ENCODE measurements around the gene PALB2. TPM values are rescaled to one million over a fixed set of nuclear protein-coding genes. Genes with fewer than 3 reads are reported as not detected.

The PALB2 gene
- polyA plus RNA-seq, 2 donors: 8.1 to 11.8 TPM

- Histone ChIP-seq H3K27me3 (ENCODE audit: control insufficient read depth in 1 of 2, insufficient read depth in 2 of 2, low read length in 2 of 2) (no peaks in the 10 kb centered on the region), H3K27ac (ENCODE audit: low read depth in 2 of 2, low read length in 1 of 2) (no peak overlapping the region), H3K4me1 (ENCODE audit: control insufficient read depth in 2 of 2, insufficient read depth in 2 of 2, low read length in 1 of 2) (peaks cover 5 to 7% of the 10 kb centered on the region in 2 donors), H3K36me3 (ENCODE audit: control insufficient read depth in 2 of 2, insufficient read depth in 2 of 2, low read length in 1 of 2) (peaks cover 9 to 13% of the 10 kb centered on the region in 2 donors), H3K4me3 (ENCODE audit: low read depth in 1 of 2, low read length in 2 of 2) (no peak overlapping the region), H3K9me3 (ENCODE audit: control insufficient read depth in 2 of 2, insufficient read depth in 1 of 2, low read depth in 1 of 2, low read length in 1 of 2) (no peaks in the 10 kb centered on the region)
- WGBS, 2 donors: 62 to 94% methylated on average over 2 of the region's 2 CpGs
Measured at GRCh38 chr16:23676924-23677480, 35.9 kb upstream of the PALB2 start.

- 71 to 73% methylated on average over 8 of the region's 8 CpGs for WGBS, 2 donors
- peaks cover under 1 to 2% of the 10 kb centered on the region in 2 donors for H3K4me1 ChIP-seq (ENCODE audit: control insufficient read depth in 2 of 2, insufficient read depth in 2 of 2, low read length in 1 of 2)
- no peaks in the 10 kb centered on the region for H3K27me3 ChIP-seq (ENCODE audit: control insufficient read depth in 1 of 2, insufficient read depth in 2 of 2, low read length in 2 of 2)
- H3K4me3 ChIP-seq (ENCODE audit: low read depth in 1 of 2, low read length in 2 of 2): no peak overlapping the region
- peaks cover 14% of the 10 kb centered on the region in 2 donors for H3K36me3 ChIP-seq (ENCODE audit: control insufficient read depth in 2 of 2, insufficient read depth in 2 of 2, low read length in 1 of 2)
- no peaks in the 10 kb centered on the region for H3K9me3 ChIP-seq (ENCODE audit: control insufficient read depth in 2 of 2, insufficient read depth in 1 of 2, low read depth in 1 of 2, low read length in 1 of 2)
- no peak overlapping the region for H3K27ac ChIP-seq (ENCODE audit: low read depth in 2 of 2, low read length in 1 of 2)
Measured at GRCh38 chr16:23673971-23674614, 33.0 kb upstream of the PALB2 start.

- H3K9me3 ChIP-seq (ENCODE audit: control insufficient read depth in 2 of 2, insufficient read depth in 1 of 2, low read depth in 1 of 2, low read length in 1 of 2): no peaks in the 10 kb centered on the region
- H3K27me3 ChIP-seq (ENCODE audit: control insufficient read depth in 1 of 2, insufficient read depth in 2 of 2, low read length in 2 of 2): no peaks in the 10 kb centered on the region
- peaks cover 21 to 30% of the 10 kb centered on the region in 2 donors for H3K36me3 ChIP-seq (ENCODE audit: control insufficient read depth in 2 of 2, insufficient read depth in 2 of 2, low read length in 1 of 2)
- H3K4me3 ChIP-seq (ENCODE audit: low read depth in 1 of 2, low read length in 2 of 2): no peak overlapping the region
- H3K27ac ChIP-seq (ENCODE audit: low read depth in 2 of 2, low read length in 1 of 2): no peak overlapping the region
- WGBS, 2 donors: 88 to 95% methylated on average over 4 of the region's 4 CpGs
- no peaks in the 10 kb centered on the region for H3K4me1 ChIP-seq (ENCODE audit: control insufficient read depth in 2 of 2, insufficient read depth in 2 of 2, low read length in 1 of 2)
Measured at GRCh38 chr16:23670137-23670776, 29.1 kb upstream of the PALB2 start.

GRCh38 chr16:23668873-23669272, 27.8 kb upstream of the PALB2 start:
- H3K4me1 ChIP-seq (ENCODE audit: control insufficient read depth in 2 of 2, insufficient read depth in 2 of 2, low read length in 1 of 2): no peaks in the 10 kb centered on the region
- H3K4me3 ChIP-seq (ENCODE audit: low read depth in 1 of 2, low read length in 2 of 2): no peak overlapping the region
- no peaks in the 10 kb centered on the region for H3K27me3 ChIP-seq (ENCODE audit: control insufficient read depth in 1 of 2, insufficient read depth in 2 of 2, low read length in 2 of 2)
- no peaks in the 10 kb centered on the region for H3K9me3 ChIP-seq (ENCODE audit: control insufficient read depth in 2 of 2, insufficient read depth in 1 of 2, low read depth in 1 of 2, low read length in 1 of 2)
- peaks cover 21 to 36% of the 10 kb centered on the region in 2 donors for H3K36me3 ChIP-seq (ENCODE audit: control insufficient read depth in 2 of 2, insufficient read depth in 2 of 2, low read length in 1 of 2)
- H3K27ac ChIP-seq (ENCODE audit: low read depth in 2 of 2, low read length in 1 of 2): no peak overlapping the region
- WGBS, 2 donors: 89 to 96% methylated on average over 4 of the region's 4 CpGs

GRCh38 chr16:23668225-23668624, 27.1 kb upstream of the PALB2 start:
- 69 to 89% methylated on average over 1 of the region's 1 CpG for WGBS, 2 donors

GRCh38 chr16:23667355-23667659, 26.2 kb upstream of the PALB2 start:
- no peak overlapping the region for H3K27ac ChIP-seq (ENCODE audit: low read depth in 2 of 2, low read length in 1 of 2)
- no peaks in the 10 kb centered on the region for H3K27me3 ChIP-seq (ENCODE audit: control insufficient read depth in 1 of 2, insufficient read depth in 2 of 2, low read length in 2 of 2)
- H3K36me3 ChIP-seq (ENCODE audit: control insufficient read depth in 2 of 2, insufficient read depth in 2 of 2, low read length in 1 of 2): peaks cover 19 to 35% of the 10 kb centered on the region in 2 donors
- no peaks in the 10 kb centered on the region for H3K9me3 ChIP-seq (ENCODE audit: control insufficient read depth in 2 of 2, insufficient read depth in 1 of 2, low read depth in 1 of 2, low read length in 1 of 2)
- 97 to 98% methylated on average over 6 of the region's 6 CpGs for WGBS, 2 donors
- no peaks in the 10 kb centered on the region for H3K4me1 ChIP-seq (ENCODE audit: control insufficient read depth in 2 of 2, insufficient read depth in 2 of 2, low read length in 1 of 2)
- H3K4me3 ChIP-seq (ENCODE audit: low read depth in 1 of 2, low read length in 2 of 2): no peak overlapping the region

More at GRCh38 chr16:23668225-23668624, 27.1 kb upstream of the PALB2 start:
- Histone ChIP-seq H3K27ac (ENCODE audit: low read depth in 2 of 2, low read length in 1 of 2) (no peak overlapping the region), H3K9me3 (ENCODE audit: control insufficient read depth in 2 of 2, insufficient read depth in 1 of 2, low read depth in 1 of 2, low read length in 1 of 2) (no peaks in the 10 kb centered on the region), H3K4me1 (ENCODE audit: control insufficient read depth in 2 of 2, insufficient read depth in 2 of 2, low read length in 1 of 2) (no peaks in the 10 kb centered on the region), H3K4me3 (ENCODE audit: low read depth in 1 of 2, low read length in 2 of 2) (no peak overlapping the region), H3K27me3 (ENCODE audit: control insufficient read depth in 1 of 2, insufficient read depth in 2 of 2, low read length in 2 of 2) (no peaks in the 10 kb centered on the region), H3K36me3 (ENCODE audit: control insufficient read depth in 2 of 2, insufficient read depth in 2 of 2, low read length in 1 of 2) (peaks cover 20 to 37% of the 10 kb centered on the region in 2 donors)

- Histone ChIP-seq H3K27me3 (ENCODE audit: control insufficient read depth in 1 of 2, insufficient read depth in 2 of 2, low read length in 2 of 2) (no peaks in the 10 kb centered on the region), H3K4me3 (ENCODE audit: low read depth in 1 of 2, low read length in 2 of 2) (no peak overlapping the region), H3K9me3 (ENCODE audit: control insufficient read depth in 2 of 2, insufficient read depth in 1 of 2, low read depth in 1 of 2, low read length in 1 of 2) (no peaks in the 10 kb centered on the region), H3K36me3 (ENCODE audit: control insufficient read depth in 2 of 2, insufficient read depth in 2 of 2, low read length in 1 of 2) (peaks cover 22 to 33% of the 10 kb centered on the region in 2 donors), H3K27ac (ENCODE audit: low read depth in 2 of 2, low read length in 1 of 2) (no peak overlapping the region), H3K4me1 (ENCODE audit: control insufficient read depth in 2 of 2, insufficient read depth in 2 of 2, low read length in 1 of 2) (no peaks in the 10 kb centered on the region)
- WGBS, 2 donors: 91 to 95% methylated on average over 7 of the region's 7 CpGs
Measured at GRCh38 chr16:23666571-23667354, 25.7 kb upstream of the PALB2 start.

- H3K36me3 ChIP-seq (ENCODE audit: control insufficient read depth in 2 of 2, insufficient read depth in 2 of 2, low read length in 1 of 2): peaks cover 12 to 33% of the 10 kb centered on the region in 2 donors
- WGBS, 2 donors: 86 to 87% methylated on average over 2 of the region's 2 CpGs
- no peak overlapping the region for H3K27ac ChIP-seq (ENCODE audit: low read depth in 2 of 2, low read length in 1 of 2)
- no peaks in the 10 kb centered on the region for H3K4me1 ChIP-seq (ENCODE audit: control insufficient read depth in 2 of 2, insufficient read depth in 2 of 2, low read length in 1 of 2)
- no peak overlapping the region for H3K4me3 ChIP-seq (ENCODE audit: low read depth in 1 of 2, low read length in 2 of 2)
- no peaks in the 10 kb centered on the region for H3K27me3 ChIP-seq (ENCODE audit: control insufficient read depth in 1 of 2, insufficient read depth in 2 of 2, low read length in 2 of 2)
- H3K9me3 ChIP-seq (ENCODE audit: control insufficient read depth in 2 of 2, insufficient read depth in 1 of 2, low read depth in 1 of 2, low read length in 1 of 2): no peaks in the 10 kb centered on the region
Measured at GRCh38 chr16:23663918-23664317, 22.8 kb upstream of the PALB2 start.

GRCh38 chr16:23651943-23652468, 10.9 kb upstream of the PALB2 start:
- H3K27ac ChIP-seq (ENCODE audit: low read depth in 2 of 2, low read length in 1 of 2): no peak overlapping the region
- no peaks in the 10 kb centered on the region for H3K36me3 ChIP-seq (ENCODE audit: control insufficient read depth in 2 of 2, insufficient read depth in 2 of 2, low read length in 1 of 2)
- H3K4me1 ChIP-seq (ENCODE audit: control insufficient read depth in 2 of 2, insufficient read depth in 2 of 2, low read length in 1 of 2): no peaks in the 10 kb centered on the region
- WGBS, 2 donors: 91 to 96% methylated on average over 4 of the region's 4 CpGs
- H3K4me3 ChIP-seq (ENCODE audit: low read depth in 1 of 2, low read length in 2 of 2): no peak overlapping the region
- no peaks in the 10 kb centered on the region for H3K27me3 ChIP-seq (ENCODE audit: control insufficient read depth in 1 of 2, insufficient read depth in 2 of 2, low read length in 2 of 2)
- H3K9me3 ChIP-seq (ENCODE audit: control insufficient read depth in 2 of 2, insufficient read depth in 1 of 2, low read depth in 1 of 2, low read length in 1 of 2): no peaks in the 10 kb centered on the region
